HG03196 (cell line): Measurements from ENCODE around the gene C6orf132.

ENCODE experiments used
- ATAC-seq: cut with Tn5 transposase; IDR thresholded peaks from one replicate; pipeline ENCODE4 v1.9.1; 2021; ENCODE audit not compliant: unreplicated experiment

Gene C6orf132

GRCh38 chr6:42086046-42087035, 56.1 kb downstream of the C6orf132 start:
- ATAC-seq: no peak

GRCh38 chr6:42084889-42085288, 57.5 kb downstream of the C6orf132 start:
- ATAC-seq: no peak

GRCh38 chr6:42083530-42083929, 58.9 kb downstream of the C6orf132 start:
- no peak for ATAC-seq

DNA sequence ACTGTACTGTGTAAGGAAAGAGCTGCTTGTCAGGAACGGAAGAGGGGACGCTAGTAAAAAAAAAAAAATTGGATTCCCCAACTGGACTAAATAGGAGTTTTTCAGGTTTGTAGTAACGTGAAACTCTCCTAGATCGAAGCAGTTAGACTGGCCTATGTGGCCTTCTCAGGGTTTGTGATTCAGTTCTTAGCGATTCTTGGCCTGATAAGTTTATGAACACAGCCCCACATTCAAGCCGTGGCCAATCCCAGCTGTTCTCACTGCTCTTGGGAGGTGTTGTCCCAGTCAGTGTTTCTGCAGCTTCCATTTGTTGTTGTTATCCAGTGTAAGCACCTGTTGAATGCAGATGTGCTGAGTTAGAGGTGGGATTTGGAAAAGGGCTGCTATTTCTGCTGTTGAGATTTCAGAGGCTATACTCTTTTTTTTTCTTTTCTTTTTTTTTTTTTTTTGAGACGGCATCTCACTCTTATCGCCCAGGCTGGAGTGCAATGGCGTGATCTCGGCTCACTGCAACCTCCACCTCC, 62.4 kb downstream of the C6orf132 start:
- ATAC-seq: no peak

DNA sequence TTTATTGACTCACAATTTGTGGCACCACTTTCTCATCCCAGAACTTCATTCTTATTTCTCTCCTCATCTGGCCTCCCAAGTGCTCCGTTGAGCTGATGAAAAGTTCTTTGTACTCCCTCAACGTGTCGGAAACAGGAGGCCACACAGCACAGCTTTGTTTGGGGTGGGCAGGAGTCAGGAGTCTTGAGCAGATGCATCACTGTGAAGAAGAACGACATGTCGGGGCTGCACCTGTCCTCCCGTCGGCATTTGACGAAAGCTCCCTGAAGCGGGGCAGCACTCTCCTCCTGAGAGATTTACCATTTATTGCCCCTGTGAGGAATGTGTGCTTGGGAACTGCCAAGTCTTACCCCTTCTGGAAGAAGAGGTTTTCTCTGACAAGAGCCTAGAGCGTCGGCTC, 64.0 kb downstream of the C6orf132 start:
- ATAC-seq: no peak

- ATAC-seq: no peak
Measured at GRCh38 chr6:42075159-42075838, 67.1 kb downstream of the C6orf132 start.

DNA sequence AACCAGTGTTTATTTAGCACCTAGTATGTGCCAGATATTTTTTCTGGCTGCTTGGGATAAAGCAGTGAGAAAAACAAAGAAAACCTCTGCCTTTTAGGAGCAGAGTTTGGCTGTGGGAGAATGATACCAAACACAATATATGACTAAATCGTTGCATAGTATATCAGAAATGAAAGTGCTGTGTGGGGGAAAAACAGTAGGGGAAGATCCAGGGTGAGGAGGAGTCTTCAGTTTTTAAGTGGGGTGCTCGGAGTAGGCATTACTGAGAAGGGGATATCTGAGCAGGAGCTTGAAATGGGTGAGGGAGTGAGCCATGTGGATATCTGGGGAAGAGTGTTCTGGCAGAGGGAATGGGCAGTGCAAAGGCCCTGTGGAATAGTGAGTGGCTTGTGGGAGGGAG, 69.1 kb downstream of the C6orf132 start:
- ATAC-seq: no peak

- no peak for ATAC-seq
Measured at GRCh38 chr6:42071881-42072583, 70.4 kb downstream of the C6orf132 start.

DNA sequence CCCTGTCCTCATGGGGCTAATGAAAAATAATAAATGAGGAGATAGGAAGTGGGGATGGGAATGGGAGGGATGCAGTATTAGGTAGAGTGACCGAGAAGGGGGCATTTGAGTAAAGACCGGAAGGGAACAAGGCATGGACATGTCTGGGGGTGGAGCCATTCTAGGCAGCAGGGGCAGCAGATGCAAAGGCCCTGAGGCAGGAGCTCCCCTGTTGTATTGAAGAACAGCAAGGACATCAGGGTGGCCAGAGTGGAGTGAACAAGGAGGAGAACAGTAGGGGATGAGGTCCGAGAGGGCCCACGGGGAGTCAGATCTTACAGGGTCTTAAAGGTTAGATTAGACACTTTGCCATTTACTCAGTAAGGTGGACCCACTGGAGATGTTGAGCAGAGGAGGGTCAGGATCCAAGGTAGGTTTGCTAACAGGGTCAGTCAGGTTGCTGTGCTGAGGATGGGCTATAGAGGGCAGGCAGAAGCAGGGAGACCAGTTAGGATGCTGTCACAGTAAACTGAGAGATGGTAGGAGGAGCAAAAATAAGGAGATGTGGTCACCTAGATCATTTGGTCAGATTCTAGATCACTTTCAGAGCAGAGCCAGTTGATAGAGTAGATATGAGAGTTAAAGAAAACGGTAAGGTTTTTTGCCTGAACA, 73.4 kb downstream of the C6orf132 start:
- ATAC-seq: no peak

- ATAC-seq: no peak
Measured at GRCh38 chr6:42068173-42068572, 74.2 kb downstream of the C6orf132 start.

DNA sequence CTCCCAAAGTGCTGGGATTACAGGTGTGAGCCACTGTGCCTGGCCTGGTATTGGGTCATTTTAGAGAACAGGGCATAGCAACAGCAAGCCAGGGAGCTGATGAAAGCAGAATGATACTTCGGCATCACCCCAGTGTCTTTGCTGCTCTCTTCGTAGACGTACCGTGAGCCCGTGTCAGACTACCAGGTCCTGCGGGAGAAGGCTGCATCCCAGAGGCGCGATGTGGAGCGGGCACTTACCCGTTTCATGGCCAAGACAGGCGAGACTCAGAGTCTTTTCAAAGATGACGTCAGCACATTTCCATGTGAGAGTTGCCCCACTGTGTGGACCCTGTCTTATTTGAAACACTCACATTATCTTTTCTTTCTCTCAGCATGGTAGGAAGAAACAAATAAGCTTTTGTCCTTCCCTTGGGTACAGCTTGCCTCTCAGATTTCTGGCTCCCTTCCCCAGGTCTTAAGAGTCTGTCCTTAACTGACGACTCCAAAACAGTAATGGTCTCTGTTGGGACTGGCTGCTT, 76.2 kb downstream of the C6orf132 start:
- ATAC-seq: no peak

DNA sequence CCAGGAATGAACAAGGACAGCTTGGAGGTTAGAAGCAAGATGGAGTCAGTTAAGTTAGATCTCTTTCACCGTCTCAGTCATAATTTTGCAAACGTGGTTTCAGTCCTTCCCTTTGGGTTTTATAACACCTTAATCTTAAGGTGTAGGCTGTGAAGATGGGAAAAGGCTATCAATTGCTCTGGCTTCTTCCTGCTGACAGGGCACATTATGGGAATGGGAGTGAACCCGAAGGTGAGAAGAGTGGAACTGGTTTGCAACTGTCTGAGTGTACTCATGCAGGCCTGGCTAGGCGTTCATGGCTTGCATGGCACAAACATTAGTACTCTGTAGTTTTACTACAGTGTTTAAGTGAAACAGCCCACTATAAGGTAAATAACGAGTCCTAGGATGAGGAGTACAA, 82.7 kb downstream of the C6orf132 start:
- ATAC-seq: no peak

DNA sequence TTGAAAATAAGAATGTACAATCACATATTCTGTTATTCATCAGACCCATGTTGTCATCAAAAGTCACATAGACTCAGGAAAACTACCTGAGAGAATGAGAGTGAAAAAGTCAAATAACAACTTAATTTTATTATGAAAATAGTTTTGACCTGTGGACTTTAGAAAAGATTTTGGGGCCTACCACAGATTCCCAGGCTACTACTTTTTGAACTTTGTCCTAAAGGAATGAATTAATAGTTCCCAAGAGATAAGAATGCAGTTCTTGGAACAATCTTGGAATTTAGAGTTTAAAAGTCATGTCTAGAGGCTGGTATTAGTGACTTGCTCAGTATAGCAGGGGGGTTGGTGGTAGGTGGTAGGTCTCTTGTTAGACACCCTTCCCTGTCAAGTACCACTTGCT, 88.8 kb downstream of the C6orf132 start:
- ATAC-seq: no peak

DNA sequence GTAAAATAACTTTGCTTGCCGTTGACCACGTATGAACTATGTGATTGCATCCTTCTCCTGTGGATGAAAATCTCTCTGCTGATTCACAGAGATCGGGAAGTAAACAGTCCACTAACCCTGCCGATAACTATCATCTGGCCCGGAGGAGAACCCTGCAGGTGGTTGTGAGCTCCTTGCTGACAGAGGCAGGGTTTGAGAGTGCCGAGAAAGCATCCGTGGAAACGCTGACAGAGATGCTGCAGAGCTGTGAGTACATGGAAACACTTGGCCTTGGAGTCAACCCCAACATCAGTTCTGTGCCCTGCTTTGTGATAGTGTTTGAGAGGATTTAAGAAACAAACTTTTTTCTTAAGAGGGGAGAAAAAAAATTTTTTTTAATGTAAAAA, 91.2 kb downstream of the C6orf132 start:
- ATAC-seq: no peak
